Measurements from ENCODE around the gene TRIM45. TPM values are rescaled to one million over a fixed set of nuclear protein-coding genes. Genes with fewer than 3 reads are reported as not detected.

Gene TRIM45
- total and polyA plus RNA-seq, 12 donors: 0.85 to 44.0 (median 5.0) TPM

DNA sequence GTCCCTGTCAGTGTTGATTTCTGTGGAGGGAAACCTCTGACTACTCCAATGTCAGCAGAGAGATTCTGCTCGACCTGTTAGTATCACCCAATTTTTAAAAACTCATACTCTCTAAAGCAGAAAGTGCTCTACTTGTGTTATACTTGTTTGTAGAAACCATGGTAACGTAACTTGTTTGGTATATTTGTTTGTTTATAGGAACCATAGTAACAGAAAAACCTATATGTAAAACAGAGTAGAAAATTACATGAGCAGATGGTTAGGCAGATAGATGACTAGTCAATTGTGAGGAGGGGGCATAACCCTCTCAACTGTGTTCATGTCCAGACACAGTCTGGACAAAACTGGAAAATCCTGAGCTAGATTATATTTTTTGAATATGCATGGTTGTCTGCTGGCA lies 6.7 kb downstream of the TRIM45 start:
- 73 to 88% (median 82%) methylated on average over 2 of the region's 2 CpGs for WGBS, 4 donors

DNA sequence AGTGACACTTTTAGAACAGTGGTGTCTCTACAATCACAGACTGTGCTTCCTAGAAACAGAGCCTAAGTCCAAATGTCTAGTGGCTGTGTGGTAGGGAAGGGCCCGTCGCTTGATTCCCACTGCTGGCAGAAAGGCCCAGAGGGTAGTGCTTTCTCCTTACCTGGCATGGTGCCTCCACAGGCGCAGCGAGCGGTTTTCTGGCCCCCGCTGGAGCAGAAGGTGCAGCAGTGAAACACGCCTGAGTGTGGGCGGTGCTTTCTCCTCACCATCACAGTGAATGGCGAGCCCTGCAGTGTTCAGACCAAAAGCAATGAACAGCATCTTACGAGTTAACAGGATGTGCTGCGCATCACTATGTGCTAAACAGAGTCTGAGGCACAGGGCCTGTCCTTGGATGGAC lies 8.3 kb downstream of the TRIM45 start:
- no peak for TF ChIP-seq POLR2A (IDR thresholded peaks at IDR 0.05)
- TF ChIP-seq, protein P1, sequence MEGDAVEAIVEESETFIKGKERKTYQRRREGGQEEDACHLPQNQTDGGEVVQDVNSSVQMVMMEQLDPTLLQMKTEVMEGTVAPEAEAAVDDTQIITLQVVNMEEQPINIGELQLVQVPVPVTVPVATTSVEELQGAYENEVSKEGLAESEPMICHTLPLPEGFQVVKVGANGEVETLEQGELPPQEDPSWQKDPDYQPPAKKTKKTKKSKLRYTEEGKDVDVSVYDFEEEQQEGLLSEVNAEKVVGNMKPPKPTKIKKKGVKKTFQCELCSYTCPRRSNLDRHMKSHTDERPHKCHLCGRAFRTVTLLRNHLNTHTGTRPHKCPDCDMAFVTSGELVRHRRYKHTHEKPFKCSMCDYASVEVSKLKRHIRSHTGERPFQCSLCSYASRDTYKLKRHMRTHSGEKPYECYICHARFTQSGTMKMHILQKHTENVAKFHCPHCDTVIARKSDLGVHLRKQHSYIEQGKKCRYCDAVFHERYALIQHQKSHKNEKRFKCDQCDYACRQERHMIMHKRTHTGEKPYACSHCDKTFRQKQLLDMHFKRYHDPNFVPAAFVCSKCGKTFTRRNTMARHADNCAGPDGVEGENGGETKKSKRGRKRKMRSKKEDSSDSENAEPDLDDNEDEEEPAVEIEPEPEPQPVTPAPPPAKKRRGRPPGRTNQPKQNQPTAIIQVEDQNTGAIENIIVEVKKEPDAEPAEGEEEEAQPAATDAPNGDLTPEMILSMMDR (IDR thresholded peaks at IDR 0.05): no peak
- 66 to 87% (median 67%) methylated on average over 6 to 11 of the region's 11 CpGs for WGBS, 4 donors

More for the DNA sequence above, 6.7 kb downstream of the TRIM45 start:
- H3K36me3 ChIP-seq (replicated peaks in 1 of 2): no peaks in the 10 kb centered on the region
- no peak for DNase-seq
- H3K4me1 ChIP-seq (replicated peaks in 1 of 2): no peaks in the 10 kb centered on the region
- no peak overlapping the region for H3K27ac ChIP-seq
- no peak overlapping the region for H3K4me3 ChIP-seq
- H3K9me3 ChIP-seq (replicated peaks in 1 of 3): no peaks in the 10 kb centered on the region
- no peaks in the 10 kb centered on the region for H3K27me3 ChIP-seq
- no peak for TF ChIP-seq POLR2A (IDR thresholded peaks at IDR 0.05)
- TF ChIP-seq, protein P1 (IDR thresholded peaks at IDR 0.05): no peak
- intact Hi-C loops (cut with DNase I): no loop called here

DNA sequence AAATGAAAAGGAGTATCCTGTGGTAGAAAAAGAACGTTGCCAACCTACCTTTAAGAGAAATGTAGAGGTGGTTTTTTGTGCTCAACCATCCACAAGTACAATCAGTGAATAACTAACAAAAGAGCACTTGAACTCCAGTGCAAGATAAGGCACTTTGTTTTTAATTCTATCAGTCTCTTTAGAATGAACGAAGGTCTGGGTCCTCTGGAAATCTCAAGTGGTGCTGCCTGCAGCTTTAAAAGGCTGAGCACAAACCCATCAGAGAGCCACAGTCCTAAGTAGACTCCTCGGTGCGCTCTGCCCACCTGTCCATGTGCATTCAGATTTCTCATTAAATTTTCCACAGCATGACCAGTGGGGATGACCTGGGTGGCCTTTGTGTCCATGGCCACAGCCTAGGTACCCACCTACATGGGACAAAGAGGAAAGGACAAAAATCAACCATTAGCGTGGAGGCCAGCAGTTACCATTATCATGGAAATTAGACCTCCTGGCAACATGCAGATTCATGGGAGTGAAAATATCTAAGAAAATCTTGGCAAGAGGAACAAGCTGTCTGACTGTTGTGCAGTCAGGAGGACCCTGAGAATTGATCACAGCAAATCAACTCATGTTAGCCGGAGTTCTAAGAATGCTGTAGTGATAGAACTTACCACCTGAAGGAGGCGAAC lies 9.4 kb downstream of the TRIM45 start:
- Histone ChIP-seq H3K27ac (no peak overlapping the region), H3K4me3 (no peak overlapping the region), H3K4me1 (replicated peaks in 1 of 2) (no peaks in the 10 kb centered on the region), H3K9me3 (replicated peaks in 1 of 3) (no peaks in the 10 kb centered on the region), H3K36me3 (replicated peaks in 1 of 2) (no peaks in the 10 kb centered on the region), H3K27me3 (no peaks in the 10 kb centered on the region)
- WGBS, 4 donors: 84 to 93% (median 90%) methylated on average over 7 of the region's 7 CpGs
- intact Hi-C loops (cut with DNase I): no loop called here
- DNase-seq: no peak
- TF ChIP-seq, protein P1 (IDR thresholded peaks at IDR 0.05): no peak
- TF ChIP-seq POLR2A (IDR thresholded peaks at IDR 0.05): no peak

More for the DNA sequence above, 8.3 kb downstream of the TRIM45 start:
- intact Hi-C loops (cut with DNase I): no loop called here
- Histone ChIP-seq H3K36me3 (replicated peaks in 1 of 2) (no peaks in the 10 kb centered on the region), H3K27me3 (no peaks in the 10 kb centered on the region), H3K27ac (no peak overlapping the region), H3K4me1 (replicated peaks in 1 of 2) (no peaks in the 10 kb centered on the region), H3K9me3 (replicated peaks in 1 of 3) (no peaks in the 10 kb centered on the region), H3K4me3 (no peak overlapping the region)
- peak in 1 of 7 donors; percentile 20 for DNase-seq

DNA sequence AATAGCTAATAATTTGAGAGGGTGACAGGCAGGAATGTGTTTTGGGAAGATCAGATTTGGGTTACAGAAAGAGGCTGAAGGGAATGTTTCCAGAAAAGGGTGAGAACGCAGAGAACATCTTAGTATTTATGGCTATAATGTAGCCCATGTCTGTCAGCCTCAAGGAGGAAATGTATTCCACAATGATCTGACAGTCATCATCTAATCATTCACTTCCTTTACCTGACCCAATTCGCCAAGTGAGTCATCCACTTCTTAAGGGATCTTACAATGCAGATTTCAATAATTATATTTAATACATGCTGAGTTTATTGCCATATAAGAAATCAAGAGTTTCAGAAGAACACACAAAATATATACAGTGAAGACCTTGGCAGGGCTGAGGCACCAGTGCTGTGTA lies 10.8 kb downstream of the TRIM45 start:
- TF ChIP-seq POLR2A (IDR thresholded peaks at IDR 0.05): no peak
- TF ChIP-seq, protein P1 (IDR thresholded peaks at IDR 0.05): no peak
- intact Hi-C loops (cut with DNase I): no loop called here
- DNase-seq: no peak
- WGBS, 4 donors: 61 to 70% (median 64%) methylated on average over 2 of the region's 2 CpGs
- Histone ChIP-seq H3K4me3 (no peak overlapping the region), H3K36me3 (replicated peaks in 1 of 2) (no peaks in the 10 kb centered on the region), H3K4me1 (replicated peaks in 1 of 2) (no peaks in the 10 kb centered on the region), H3K27me3 (no peaks in the 10 kb centered on the region), H3K27ac (no peak overlapping the region), H3K9me3 (replicated peaks in 1 of 3) (no peaks in the 10 kb centered on the region)
